ENCODE measurements around the gene BCAR1. TPM values are rescaled to one million over a fixed set of nuclear protein-coding genes. Genes with fewer than 3 reads are reported as not detected.
"Not testable (repeated sequence)": the region's sequence is repeated elsewhere in the genome, so short reads cannot be mapped to it uniquely, and the experiment has no call there.

BCAR1 gene
- total RNA-seq, 1 donor from 2014 or later, result 30.1 TPM

DNA sequence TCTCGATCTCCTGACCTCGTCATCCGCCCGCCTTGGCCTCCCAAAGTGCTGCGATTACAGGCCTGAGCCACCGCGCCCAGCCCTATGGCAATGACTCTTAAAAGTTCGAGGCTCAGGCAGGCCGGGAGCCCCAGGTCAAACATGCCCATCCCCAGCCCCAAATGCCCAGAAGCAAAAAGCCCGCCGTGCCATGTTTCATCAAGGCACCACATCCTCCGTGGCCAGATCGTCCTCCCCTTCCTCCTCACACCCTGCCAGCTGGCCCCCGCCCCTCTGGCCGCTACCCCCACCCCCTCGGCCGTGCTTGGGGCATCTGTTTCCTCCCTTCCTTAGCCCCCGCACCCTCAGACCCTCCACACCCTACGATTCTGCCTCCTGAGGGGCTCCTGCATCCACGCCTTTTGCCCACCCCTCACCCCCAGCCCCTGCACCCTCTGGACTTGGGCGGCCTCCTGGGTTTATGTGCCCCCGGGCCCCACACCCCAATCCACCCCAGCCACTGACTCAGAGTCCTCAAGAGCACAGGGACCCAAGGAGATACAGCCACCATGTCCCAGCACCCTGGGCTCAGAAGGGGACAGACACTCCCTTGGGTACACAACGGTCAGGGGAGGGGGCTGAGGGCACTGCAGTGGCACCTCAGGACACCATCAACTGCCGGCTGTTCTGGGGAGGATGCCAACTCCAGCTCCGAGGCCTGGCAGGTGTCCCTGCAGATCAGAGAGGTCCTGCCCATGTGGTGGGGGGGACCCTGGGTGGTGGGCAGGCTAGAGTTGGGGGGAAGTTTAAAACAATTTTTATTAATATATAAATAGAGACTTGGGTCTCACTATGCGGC lies 25.5 kb downstream of the BCAR1 start:
- no peak for DNase-seq (ENCODE audit: low spot score)

DNA sequence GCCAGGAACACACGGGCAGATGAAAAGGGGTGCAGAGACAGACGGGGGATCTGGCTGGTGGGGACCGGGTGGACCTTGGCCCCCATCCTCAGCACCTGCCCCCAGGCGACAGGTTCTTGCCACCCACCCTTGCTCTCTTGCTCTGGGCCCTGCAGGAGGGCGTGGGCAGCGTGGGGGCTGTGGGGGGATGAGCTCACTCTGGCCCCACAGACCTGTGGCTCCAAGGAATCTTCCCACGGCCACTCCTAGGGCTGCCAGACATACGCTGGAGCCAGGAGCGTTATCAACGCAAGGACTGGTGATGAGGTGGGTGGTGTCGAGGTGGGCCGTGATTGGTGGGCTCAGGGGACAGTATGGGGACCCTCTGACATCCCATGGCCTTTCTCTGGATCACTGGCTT lies 26.3 kb downstream of the BCAR1 start:
- DNase-seq (ENCODE audit: low spot score), result no peak

DNA sequence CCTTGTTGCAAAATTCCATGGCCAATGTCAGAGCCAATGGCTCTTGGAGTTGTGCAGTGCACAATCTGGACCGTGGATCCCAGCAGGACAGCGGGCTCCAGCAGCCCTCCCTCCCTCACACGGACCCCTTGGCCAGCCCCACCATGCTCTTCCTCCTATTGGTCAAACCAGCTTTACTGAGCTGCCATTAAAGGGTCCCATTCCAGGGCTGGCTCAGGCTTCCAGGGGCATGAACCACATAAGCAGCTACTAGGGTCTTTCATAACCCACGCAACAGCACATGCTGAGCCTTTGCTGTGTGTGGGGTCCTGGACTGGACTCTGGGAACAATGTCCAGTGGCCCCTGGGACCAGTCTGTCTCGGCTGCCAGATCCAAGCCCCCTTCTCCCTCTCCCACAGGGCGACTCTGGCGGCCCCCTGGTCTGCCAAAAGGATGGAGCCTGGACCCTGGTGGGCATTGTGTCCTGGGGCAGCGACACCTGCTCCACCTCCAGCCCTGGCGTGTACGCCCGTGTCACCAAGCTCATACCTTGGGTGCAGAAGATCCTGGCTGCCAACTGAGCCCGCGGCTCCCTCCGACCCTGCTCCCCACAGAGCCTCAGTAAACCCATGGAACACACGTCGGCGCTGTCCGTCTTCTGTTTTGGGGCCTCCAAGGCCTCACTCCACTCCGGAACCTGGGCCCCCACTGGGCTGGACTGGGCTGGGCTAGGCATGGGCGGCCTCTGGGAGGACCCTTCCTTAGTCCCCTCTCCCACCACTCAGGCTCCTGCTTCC lies 26.9 kb downstream of the BCAR1 start:
- no peak for DNase-seq (ENCODE audit: low spot score)

DNA sequence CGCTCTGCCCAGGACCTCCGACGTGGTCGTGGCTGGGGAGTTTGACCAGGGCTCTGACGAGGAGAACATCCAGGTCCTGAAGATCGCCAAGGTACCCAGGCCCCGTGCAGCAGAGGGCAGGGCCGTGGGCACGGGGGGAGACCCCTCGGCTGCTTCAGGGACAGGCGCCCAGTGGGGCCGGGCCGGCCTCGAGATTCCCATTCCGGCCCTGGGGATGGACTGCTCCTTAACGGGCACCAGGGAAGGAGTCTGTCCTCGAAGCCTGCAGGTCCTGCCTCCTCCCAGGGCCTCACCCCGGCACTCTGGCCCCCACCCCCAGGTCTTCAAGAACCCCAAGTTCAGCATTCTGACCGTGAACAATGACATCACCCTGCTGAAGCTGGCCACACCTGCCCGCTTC lies 28.3 kb downstream of the BCAR1 start:
- not testable (repeated sequence) for DNase-seq (ENCODE audit: low spot score)

DNA sequence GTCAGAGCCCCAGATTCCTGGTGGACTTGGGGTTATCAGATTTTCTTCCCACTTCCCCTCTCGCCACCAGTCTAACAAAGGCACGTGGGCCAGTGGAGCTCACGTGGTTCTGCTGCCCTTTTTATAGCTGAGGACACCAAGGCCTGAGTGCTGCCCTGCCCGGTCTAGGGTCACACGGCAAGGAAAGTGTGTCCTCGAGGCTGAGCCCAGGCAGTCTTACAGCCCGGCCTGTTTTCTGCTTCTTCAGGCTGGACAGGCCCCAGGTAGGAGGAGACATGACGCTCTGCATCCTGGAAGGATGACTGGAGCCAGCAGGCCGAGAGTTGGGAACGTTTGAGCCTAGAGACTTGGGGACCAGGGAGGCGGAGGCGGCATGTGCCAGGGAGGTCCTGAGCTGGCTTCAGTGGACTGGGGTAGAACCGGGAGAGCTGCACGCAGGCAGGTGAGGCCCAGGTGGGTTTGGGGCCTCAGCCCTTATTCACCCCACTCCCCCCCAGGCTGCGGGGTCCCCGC lies 29.1 kb downstream of the BCAR1 start:
- DNase-seq (ENCODE audit: low spot score), result peak; percentile 50

DNA sequence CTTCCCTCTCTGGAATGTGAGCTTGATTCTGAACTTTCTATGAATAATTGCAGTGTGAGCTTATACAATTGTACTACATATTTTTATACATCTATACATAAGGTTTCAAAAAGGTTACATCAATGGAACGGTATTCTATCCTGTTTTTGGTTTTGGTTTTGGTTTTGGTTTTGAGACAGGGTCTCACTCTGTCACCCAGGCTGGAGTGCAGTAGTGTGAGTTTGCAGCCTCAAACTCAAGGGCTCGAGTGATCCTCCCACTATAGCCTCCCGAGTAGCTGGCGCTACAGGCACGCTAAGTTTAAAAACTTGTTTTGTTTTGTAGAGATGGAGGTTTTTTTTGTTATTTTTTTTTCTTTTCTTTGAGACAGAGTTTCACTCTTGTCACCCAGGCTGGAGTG lies 31.6 kb downstream of the BCAR1 start:
- DNase-seq (ENCODE audit: low spot score), result no peak

DNA sequence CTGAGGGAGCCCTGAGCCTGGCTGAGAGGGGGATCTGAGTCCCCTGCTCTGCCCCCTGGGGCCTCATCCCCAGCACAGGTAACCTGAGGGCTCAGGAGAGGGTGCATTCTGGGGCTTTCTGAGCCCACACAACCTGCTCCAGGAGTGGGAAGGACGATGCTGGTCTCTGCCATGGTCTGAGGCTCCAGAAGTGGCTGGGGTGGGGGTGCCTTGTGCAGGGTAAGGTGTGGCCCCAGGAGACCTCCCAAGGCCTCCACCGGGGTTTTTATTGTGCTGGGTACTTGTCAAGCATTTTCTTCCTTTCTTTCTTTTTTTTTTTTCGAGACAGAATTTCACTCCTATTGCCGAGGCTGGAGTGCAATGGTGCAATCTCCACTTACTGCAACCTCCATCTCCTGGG lies 32.3 kb downstream of the BCAR1 start:
- no peak for DNase-seq (ENCODE audit: low spot score)

DNA sequence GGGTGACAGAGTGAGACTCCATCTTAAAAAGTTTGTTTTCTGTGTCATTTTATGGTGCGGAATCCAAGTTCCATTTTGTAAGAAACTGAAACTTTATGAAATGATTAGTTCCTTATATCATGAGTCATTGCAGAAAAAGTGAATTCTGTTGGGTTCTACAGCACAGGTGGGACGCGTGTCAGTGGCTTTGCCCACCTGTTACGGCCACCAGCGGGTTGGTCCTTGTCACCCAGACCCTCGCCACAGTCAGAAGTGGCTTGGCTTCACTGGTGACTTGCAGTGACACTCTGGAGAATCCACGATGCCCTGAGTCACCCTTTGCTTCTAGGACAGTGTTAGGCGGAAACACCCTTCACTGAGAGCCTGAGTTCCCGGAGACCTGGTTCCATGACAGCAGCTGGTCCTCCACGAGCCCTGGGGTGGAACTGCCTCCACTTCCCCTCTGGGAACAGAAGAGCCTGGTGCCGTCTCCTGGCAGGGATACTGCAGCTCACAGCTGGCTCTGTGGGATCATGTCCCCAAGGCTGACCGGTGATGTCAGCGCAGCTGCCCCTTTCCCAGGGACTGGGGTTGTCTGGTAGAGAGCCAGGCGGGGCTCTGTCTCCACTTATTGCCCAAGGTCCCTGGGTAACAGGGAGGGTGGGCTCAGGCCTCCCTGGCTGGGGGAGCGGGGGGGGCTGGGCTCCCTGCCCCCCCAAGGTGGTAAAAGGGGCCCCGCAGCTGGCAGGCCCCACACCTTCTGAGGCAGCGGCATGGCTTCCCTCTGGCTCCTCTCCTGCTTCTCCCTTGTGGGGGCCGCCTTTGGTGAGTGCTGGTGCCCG lies 33.0 kb downstream of the BCAR1 start, which contains the start of gene CTRB1:
Gene CTRB1 (plus strand): TSS at position 733 of the 821 bp plus-strand sequence. CDS start 20 bp downstream, at position 753.
- no peak for DNase-seq (ENCODE audit: low spot score)

DNA sequence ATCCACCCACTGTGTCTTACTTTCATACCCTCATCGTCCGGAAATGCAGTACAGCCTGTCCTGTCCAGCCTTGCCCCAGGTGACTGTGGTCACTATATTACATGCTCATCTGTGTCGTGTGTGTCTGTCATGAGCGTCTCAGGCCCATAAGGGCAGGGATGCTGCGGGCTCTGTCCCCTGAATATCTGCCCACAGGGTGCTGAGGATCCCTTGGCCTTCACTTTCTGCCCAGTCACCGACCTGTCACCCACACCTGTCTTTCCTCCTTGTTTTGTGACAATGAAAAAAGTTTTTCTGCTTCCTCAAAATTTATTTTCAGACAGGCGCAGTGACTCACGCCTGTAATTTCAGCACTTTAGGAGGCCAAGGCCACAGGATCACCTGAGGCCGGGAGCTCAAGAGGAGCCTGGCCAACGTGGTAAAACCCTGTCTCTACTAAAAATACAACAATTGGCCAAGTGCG lies 34.0 kb downstream of the BCAR1 start:
- no peak for DNase-seq (ENCODE audit: low spot score)

DNA sequence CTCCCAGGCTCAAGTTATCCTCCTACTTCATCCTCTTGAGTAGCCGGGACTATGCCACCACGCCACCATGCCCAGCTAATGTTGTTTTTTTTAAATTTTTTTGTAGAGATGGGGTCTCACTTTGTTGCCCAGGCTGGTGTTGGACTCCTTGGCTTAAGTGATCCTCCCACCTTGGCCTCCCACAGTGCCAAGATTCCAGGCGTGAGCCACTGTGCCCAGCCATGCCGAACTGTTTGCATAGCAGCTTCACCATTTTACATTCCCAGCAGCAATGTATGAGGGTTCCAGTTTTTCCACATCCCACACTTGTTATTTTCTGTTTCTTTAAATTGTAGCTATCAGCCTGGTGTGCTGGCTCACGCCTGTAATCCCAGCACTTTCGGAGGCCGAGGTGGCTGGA lies 34.8 kb downstream of the BCAR1 start:
- DNase-seq (ENCODE audit: low spot score), result no peak

DNA sequence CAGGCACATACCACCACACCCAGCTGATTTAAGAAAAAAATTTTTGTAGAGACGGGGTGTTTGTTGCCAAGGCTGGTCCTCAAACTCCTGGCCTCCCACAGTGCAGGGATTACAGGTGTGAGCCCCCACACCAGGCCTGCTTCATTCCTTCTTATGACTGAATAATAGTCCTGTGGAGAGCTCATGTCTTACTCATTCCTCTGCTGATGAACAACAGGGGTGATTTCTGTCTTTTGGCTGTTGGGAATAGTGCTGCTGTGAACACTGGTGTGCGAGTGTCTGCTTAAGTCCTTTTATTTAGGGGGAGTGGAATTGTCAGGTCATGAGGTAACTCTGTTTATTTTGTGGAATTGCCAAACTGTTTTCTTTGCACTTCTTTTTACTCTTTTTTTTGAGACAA lies 35.3 kb downstream of the BCAR1 start:
- no peak for DNase-seq (ENCODE audit: low spot score)

DNA sequence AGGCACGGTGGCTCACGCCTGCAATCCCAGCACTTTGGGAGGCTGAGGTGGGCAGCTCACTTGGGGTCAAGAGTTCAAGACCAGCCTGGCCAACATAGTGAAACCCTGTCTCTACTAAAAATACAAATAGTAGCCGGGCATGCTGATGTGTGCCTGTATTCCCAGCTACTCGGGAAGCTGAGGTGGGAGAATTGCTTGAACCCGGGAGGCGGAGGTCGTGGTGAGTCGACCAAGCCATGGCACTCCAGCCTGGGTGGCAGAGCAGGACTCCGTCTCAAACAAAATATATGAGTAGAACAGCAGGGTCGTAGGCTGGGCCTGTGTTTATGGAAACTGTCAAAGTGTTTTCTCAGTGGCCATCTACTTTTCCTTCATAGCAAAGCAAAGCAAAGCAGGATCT lies 40.1 kb downstream of the BCAR1 start:
- DNase-seq (ENCODE audit: low spot score), result not testable (repeated sequence)

DNA sequence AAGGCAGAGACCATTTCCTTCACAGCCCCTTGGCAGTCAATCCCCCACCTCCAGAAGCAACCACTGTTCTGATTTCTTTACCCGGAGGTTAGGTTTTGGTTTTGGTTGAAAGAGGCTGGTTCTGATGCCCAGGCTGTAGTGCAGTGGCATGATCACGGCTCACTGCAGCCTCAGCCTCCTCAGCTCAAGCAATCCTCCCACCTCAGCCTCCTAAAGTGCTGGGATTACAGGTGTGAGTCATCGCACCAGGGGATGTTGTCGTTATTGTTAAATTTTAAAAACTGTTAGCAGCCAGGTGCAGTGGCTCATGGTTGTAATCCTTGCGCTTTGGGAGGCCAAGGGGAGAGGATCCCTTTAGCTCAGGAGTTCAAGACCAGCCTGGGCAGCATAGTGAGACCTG lies 41.5 kb downstream of the BCAR1 start:
- no peak for DNase-seq (ENCODE audit: low spot score)

DNA sequence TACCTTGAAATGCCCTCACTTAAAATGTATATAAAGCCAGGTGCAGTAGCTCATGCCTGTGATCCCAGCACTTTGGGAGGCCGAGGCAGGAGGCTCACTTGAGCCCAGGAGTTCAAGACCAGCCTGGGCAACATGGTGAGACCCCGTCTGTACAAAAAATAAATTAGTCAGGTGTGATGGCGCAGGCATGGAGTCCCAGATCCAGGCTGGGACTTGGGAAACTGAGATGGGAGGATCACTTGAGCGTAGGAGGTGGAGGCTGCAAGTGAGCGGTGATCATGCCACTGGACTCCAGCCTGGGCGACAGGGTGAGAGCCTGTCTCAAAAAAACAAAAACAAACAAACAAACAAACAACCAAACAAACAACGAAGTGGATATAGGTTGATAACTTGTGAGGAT lies 41.9 kb downstream of the BCAR1 start:
- DNase-seq (ENCODE audit: low spot score), result not testable (repeated sequence)

DNA sequence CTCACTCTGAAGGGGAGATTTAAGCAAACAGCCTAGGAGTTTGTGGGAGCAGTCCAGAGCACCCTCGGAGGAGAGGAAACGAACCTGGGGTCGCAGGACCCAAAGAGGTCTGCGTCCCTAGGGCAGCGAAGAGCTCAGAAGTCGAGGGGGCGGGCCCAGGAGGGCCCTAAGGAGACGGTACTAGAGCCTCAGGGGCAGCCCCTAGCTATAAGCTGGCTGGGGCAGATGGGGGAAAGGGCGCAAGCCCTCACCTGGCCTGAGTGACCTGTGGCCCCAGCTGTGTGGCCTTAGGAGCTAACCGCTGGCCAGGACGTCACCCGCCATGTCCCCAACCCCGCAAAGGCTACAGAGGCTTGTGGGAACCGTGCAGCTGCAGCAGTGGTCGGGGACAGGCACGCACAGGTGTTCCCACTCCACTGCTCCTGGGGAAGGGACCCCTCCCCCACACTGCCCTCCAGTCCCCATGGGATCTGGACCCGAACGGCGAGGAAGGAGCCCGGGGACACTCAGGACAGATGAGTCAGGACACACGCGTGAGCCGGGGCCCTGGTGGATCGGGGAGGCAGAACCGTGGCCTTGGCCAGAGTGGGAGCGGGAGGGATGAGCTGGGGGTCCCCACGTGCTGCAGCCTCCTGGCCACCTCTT lies 42.4 kb downstream of the BCAR1 start:
- no peak for DNase-seq (ENCODE audit: low spot score)

DNA sequence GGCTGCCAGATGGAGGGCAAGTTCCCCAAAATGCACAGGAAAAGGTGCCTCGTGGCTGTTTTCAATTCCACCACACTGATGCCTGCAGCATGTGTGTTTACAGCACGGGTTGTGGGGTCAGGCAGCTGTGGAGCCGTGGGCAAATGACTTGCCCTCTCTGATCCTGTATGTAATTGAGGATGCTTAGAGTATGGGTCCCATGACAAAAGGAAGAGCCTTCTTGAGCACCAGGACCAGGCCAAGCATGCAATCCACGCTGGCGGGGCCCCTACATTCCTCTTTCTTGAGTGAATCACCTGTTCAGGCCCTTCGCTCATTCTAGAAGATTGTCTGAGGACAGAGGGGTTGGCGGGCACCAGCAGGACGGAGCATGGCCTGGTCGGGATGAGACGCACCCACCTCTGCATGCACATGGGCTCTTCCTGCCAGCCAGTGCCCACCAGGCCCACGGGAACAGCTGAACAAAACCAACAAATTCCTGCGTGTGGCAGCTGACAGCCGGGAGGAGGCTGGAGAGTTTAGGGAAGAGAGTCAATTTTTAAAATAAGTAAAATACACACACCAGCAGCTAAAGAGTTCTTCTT lies 43.1 kb downstream of the BCAR1 start:
- no peak for DNase-seq (ENCODE audit: low spot score)

DNA sequence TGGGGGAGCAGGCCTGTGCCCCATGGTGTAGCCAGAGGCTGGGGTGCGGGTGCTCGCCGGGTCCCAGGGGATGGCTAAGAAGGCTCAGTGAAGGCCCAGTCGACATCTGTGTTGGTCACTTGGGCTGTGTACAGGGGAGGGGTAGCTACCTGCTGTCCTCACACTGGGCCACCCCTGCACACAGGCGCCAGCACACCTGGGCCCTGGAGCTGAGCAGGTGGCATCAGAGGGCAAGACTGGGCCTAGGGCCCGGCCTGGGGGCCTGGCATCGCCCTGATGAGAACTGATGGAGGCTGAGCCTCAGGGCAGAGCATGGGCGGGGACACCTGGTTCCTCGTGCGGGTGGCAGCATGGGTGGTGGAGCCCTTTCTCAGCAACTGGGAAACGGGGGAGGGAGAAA lies 43.6 kb downstream of the BCAR1 start:
- DNase-seq (ENCODE audit: low spot score), result no peak

DNA sequence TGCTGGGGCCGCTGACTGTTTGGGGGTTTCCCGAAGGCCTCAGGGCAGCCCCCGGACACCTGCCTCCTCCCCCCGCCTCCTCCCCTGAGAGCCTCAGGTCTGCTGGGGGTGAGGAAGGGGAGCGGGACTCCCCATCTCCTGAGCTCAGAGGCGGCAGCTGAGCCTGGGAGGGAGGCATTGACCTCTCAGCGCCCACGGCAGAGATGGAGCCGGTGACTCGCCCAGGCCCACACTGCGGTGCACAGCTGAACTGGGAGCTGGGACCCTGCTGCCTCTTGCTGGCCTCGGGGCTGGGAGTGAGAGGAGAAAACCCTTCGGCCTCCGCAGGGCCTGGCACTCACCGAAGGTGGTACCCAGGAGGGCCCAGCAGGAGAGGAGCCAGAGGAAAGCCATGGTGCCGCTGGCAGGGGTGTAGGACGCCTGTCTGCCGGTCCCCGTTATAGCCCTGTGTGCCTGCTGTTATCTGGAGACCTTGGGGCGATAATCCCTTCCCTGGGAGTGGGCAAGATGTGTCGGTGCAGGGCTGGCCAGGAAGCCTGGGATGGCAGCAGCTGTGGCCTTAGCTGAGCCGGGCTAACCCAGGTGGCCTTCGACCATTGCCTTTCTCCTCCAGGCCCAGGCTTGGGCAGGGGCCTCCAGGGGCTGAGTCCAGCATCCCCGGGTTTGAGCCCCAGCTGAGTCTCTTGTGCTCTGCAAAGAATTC lies 44.5 kb downstream of the BCAR1 start, which contains the start of gene CTRB2:
Gene CTRB2 (minus strand): TSS at position 413 of the 703 bp plus-strand sequence. CDS start 20 bp downstream, at position 393.
- DNase-seq (ENCODE audit: low spot score), result no peak

DNA sequence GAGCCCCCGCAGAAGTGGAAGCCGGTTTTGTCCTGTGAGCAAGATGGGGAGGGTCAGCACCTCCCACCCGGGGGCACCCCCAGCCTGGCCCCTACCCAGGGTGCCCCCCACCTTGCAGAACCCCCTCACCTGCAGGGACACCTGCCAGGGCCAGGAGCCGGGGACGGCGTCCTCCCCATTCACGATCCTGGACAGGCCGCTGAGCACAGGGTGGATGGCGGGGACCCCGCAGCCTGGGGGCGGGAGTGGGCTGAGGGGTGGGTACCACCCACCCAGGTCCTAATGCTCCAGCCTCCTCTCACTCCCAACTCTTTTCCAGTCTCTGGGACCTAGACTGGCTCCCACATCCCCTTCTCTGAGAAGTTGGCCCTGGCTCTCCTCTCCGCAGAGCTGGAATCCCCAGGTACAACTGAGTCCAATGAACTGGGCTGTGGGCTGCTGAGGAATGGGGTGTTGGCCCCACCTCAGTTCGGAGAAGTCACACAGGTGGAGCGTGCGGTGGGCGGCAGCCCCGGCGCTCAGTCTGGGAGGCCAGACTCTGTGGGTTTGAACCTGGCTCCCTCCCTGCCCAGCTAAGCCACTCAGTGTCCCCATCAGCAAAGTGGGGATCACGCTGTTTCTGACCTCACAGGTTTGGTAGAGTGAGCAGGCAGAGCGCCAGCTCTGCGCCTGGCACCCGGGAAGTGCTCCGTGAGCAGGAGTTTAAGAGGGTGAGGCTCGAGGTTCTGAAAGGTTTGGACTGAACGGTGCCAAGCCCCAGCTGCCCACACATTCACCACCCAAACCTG lies 45.3 kb downstream of the BCAR1 start:
- DNase-seq (ENCODE audit: low spot score), result not testable (repeated sequence)
